Activated CD8-positive, alpha-beta memory T cell treated with anti-CD3 and anti-CD28 coated beads for 1 hour (primary cell): ENCODE measurements around the gene TMEM31.
"Not testable (repeated sequence)": the region's sequence is repeated elsewhere in the genome, so short reads cannot be mapped to it uniquely, and the experiment has no call there.

ENCODE experiments used
- DNase-seq, 2 donors: peaks; one replicate each; pipeline ENCODE4 v3.0.0-alpha.2; 2020; ENCODE audit warnings: low read depth in 1 of 2; ENCODE audit errors: extremely low read depth in 1 of 2

Gene TMEM31

DNA sequence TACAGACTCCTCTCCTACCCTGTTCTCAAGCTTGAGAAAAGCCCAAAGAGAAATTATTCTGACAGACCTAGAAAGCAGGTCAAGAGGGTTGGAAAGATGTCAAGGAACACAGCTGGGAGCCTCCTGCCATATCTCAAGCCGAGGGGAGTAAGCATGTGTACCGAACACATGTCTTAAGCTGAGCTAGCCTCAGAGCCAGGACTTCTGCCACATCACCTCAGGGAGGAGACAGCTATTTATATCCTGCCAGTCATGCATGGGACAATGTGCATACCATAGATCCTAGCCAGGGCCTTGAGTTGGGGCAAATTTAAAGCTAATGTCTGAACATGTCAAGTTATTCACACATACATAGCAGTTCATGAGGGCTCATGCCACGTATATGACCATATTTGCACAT, 11.8 kb downstream of the TMEM31 start:
- no peak for DNase-seq

DNA sequence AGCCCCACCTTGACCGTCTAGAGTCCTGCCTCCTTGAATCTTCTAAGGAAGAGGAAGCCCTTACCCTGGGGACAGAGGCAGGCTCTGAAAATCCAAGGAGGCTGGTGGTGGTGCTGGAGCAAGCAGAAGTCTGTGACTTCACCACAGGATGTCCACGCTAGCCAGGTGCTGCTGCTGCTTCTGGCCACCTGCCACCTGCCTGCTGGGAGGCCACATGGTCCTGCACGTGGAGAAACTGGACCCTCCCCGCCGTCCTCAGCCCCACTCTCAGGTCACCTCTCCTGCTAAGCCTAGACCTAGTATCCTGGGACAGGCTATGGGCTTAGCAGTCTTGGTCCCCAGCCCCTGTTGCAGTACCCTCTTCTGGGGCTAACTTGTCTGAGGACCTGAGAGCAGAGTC, 15.8 kb downstream of the TMEM31 start:
- no peak for DNase-seq

DNA sequence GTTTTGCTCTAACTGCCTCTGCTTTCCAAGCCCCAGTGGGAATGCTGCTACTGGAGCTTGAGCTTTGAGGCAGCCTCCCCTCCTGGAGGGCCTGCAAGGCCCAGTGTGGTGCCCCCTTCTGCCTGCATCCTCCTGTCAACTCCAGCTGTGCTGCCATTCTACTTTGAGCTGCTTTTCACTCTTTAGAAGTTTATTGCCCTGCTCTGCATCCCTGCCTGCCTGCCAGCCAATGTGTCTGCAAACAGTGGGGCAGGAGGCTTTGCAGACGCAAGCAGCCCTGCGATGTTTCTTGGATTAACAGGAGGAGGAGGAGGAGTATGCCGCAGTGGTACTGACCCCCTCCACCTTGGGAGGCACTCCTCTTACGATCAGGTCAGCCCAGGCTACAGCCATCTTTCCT, 16.4 kb downstream of the TMEM31 start:
- DNase-seq: no peak

DNA sequence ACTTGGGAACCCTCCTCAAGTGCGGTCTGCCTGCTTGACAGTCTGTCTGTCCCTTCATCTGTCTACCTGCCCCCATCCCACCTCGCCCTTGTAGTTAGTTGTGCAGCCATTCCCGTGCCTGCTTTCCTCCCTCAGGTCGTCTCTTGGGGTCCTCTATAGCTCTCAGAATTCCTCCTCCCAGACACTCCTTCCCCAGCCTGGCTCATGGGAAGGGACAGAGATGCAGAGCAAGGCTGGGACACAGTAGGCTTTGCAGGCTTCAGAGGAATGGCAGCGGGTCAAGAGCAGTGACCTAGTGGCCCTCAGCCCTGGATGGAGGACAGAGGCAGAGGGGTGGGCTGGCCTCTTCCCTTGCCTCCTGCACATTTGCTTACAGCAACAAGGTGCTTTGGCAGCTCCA, 18.3 kb downstream of the TMEM31 start:
- no peak for DNase-seq

DNA sequence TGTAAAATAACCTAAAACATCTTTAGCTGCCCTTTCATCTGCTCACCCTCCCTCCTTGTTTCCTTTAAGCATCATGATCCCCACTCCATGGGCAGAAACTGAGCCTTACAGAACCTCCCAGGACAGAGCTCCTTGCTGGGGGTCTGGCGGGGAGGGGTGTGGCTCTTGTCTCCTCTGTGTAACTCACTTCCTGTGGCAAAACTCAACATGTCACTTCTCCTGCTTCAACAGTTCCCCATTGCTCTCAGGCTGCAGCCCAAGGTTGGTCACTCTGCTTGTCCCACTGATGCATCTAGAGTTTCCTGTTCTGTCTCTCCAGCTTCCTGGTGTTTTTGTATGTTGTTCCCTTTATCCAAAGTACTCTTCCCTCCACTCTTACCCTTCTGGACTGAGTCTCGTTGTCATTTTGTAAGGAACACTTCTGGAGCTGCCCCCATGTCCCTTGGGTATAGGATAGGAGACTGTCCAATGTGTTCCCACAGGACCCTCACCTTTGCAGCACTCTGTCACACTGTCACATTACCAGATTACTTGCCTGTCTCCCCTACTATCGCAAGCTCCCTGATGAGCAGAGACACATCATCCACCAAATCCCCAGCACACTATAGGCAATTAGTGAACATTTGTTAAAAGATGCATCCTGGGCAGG, 19.6 kb downstream of the TMEM31 start:
- no peak for DNase-seq

DNA sequence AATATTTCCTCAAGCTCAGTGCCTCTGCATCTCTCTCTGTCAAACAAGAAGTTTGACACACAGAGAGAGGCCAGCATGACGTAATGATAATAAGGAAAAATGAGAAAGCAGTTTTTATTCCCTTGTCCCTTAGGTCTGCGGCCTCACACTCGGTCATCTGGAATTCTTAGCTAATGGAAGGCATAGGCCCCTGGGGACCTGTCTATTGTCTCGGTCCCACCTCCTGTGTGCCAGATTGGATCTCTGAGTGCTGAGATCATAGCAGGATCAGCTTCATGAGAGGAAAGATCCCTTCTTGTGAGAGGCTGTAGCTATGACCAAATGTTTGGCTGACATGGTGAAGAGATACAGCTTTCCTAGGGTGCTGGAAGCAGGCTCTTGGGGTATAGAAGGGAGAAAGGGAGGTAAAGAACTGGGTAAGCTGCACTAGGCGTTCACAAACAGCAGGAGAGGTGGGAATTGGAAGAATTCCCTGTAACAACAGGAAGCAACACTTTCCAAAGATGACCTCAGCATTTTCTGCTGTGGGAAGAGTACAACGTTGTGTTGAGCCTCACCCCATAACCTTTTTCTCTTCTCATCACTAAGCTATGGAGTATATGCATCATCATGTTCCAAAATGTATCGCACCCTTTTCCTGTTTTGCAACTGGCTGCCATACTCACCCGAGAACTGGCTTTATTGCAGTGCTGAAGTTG, 20.2 kb downstream of the TMEM31 start:
- DNase-seq: no peak

DNA sequence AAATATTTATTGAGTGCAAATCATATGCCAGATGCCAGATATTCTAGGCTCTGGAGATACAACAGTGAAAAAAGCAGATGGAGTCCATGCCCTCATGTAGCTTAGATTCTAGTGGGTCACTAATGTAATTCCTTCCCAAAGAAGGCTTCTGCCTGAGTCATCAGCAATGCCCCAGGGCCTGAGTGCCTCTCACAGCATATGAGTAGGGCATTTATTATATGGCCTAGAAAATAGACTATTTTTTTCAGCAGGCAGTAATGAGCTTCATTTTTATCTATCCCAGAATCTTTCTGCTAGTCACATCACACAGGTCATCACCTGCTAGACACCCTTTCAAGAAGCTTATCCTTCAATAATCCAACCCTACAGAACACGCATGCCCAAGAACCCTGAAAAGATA, 22.3 kb downstream of the TMEM31 start:
- no peak for DNase-seq

DNA sequence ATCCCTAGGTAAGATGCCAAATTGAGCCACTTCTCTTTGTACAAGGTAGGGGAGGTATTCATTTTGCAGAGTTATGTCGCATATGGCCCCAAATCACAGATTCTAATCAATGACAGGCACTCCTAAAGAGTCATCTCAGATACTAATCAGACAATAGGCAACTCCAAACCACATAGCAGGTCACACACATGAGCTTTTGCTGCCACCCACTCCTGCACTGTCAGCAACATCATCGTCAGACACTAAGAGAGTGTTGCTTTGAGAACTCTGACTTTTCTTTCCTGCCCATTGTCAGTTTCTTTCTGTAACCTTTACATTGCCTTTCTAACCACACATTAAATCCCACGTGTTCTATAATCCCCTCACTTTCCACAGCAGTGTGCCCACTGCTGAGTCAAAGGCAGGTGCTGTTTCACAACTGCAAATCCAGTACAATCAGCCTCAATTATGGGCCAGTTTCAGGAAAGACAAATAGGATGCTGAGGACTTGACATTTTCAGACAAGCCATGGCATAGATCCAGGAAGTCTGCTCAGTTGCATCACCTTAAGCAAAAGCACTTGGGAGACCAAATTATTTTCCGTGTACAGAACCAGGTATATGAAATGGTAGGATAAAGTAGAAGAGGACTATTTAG, 23.5 kb downstream of the TMEM31 start:
- DNase-seq: no peak

DNA sequence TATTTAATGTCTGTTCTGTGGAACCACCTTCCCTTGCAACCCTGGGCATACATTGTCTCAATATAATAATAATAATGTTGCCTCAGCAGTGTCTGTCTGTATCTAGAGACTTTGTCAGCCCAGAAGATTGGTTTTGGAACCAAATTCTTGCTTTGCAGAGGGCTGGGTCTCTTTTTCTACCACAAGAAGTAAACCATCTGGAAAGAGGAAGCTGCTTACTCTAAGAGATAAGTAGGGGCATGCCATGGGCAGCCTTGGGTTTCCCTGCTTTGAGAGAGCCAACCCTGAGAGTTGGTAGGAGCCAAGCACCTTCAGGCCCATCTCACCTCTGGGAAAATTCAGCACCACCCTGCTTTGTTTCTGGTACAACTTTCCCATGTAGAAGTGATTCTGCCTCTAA, 27.0 kb downstream of the TMEM31 start:
- DNase-seq: no peak

DNA sequence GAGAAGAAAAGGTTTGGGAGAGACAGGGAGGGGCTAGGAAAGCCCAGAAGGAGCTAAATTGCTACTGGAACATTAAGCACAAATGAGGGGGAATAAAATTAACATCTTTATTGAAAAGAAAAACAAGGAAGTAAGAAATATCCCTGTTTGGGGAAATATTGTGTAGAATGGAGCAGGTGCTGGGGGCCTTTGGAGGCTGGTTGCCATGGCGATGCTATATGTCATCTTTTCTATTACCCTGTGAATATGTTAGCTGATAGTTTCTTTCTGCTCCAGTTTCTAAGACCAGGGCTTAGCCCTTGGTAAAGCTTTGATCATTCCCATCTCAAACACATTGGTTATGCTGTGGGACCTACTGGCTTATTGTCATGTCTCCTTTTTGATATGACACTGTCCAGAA, 28.7 kb downstream of the TMEM31 start:
- no peak for DNase-seq

DNA sequence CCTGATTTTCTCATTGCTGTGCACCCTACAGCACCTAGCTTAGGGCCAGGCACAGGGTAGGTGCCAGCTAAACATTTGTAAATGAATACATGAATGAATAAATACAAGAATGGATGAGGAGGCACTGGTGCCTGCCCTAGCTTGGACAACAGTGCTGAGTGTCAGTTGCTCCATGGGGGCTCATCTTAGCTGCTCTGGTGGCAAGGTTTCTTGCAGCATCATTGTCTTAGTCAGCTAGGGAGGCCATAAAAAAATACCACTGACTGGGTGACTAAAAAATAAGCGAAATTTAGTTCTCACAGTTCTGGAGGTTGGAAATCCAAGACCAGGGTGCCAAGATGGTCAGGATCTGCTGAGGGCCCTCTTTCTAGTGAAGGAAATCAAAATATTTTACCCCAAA, 31.2 kb downstream of the TMEM31 start:
- no peak for DNase-seq

DNA sequence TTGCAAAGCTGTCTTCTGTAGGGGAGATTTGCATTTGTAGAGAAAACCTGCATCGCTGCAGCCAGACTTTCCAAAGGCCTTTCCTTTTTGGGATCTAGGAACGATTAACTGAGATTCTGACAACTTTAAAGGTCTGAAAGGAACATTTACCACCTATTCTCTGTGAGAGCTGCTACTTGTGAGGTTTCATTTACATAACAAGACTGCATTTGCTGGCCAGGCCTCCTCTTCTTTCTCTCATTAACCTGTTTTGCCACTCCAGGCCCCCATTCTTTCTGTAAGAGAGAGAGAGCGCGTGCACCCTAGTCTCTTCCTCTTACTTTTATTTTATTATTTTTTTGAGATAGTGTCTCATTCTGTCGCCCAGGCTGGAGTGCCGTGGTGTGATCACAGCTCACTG, 31.6 kb downstream of the TMEM31 start:
- DNase-seq: no peak

DNA sequence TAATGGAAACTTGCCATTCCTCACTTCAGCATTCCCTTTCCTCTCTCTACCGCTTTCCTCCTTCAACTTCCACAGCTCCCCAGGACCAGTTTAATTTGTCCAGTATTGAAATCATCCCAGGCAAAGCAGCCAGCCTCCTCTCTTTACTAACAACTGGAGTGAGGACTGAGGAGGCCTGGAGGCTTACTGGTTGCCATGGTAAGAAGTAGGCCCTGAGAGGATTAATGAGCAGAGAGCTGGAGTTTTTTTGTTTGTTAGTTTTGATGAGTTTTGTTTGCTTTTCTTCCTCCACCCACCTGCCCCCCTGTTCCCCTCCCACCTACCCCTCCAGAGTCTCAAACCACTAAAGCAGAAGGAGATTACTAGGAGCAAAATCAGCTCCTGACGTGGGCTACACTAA, 36.5 kb downstream of the TMEM31 start:
- DNase-seq: no peak

DNA sequence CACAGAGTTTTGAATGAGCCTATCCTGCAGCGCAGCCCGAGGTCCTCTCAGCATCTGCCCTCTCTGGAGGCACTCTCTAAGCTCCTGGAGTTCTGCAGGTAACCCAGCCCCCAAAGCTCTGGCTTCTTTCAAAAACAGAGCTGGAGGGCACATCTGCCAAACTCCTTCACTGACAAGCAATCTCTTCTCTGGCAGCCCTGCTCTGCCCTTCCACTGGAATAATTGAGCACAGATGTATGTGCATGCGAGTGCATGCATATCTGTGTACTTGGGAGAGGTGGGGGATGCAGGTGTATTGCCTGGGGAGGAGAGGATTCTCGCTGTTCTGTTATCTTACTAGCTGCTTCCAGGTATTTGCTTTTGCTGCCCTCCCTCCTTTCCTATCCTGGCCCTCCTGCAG, 43.7 kb downstream of the TMEM31 start:
- no peak for DNase-seq

DNA sequence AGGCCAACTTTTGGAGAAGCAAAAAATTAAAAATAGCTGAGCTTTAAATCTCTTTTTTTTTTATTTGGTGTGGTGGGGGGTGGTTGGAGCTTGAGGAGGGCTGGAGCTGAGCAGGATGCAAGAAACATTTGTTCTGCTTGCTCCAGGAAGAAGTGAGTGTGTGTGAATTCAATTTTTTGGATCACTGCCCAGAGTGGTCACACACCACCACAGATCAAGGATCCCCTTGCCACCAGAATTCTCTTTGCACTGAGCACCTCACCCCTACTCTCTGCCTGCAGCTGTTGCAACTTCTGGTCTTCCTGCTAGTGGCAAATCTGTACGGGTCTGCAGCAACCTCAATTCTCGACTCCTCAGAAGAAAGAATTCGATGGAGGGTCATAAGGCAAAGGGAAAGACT, 46.0 kb downstream of the TMEM31 start:
- DNase-seq: no peak

DNA sequence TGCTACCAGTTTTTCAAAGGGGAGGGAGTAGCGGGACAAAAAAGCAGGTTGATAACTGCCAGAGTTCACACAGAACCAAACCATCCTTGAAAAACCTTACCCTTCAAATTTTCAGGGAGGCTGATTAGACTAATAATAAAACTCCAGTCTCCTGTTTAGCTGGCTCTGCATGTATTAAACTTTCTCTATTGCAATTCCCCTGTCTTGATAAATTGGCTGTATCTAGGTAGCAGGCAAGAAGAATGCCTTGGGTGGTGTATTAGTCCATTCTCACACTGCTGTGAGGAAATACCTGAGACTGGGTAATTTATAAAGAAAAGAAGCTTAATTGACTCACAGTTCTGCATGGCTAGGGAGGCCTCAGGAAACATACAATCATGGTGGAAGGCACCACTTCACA, 47.8 kb downstream of the TMEM31 start:
- DNase-seq: no peak

DNA sequence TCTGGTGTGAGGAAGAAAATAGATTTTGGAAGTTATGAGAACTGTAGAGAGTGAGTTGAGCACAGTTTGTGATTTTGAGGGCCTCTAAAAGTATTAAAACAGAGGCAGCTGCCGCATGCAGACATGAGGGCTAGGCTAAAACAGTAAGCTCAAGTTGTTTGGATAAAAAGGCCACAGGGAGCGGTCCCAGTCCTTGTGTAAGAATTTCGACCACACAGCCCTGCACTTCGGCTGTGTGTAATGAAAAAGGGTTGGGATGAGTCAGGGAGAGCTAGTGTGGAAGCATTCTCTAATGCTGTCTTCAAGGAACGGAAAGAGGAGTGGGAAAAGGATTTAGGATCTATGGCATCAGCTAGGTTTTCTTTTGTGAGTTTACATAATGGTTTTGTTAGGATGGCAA, 52.8 kb downstream of the TMEM31 start:
- DNase-seq: not testable (repeated sequence)
